ENCODE data around the gene TTL.
"Not testable (repeated sequence)": the region's sequence is repeated elsewhere in the genome, so short reads cannot be mapped to it uniquely, and the experiment has no call there.

The TTL gene

GRCh38 chr2:112520234-112520783 lies 38.4 kb downstream of the TTL start:
- DNase-seq (ENCODE audit: low read depth): no peak

DNA sequence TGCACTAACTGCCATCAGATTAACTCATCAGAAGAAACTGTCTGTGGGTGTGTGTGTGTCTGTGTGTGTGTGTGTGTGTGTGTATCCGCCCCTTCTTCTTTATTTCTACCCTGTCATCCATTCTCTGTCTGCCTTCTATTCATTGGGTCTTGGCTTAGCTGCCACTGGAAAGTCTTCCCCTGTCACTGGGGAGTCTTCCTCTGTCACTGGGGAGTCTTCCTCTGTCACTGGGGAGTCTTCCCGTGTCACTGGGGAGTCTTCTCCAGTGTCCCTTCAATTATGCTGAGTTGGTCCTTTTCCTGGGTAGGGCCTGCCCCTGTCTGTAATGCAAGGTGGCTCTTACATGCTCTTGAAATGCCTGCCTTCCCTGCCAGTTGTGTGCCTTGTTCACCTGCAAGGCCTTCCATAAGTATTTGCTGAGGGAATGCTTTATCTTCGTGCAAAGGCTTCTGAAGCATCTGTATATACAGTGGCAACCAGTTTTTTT lies 41.4 kb downstream of the TTL start:
- no peak for DNase-seq (ENCODE audit: low read depth)

GRCh38 chr2:112524276-112524675 lies 42.3 kb downstream of the TTL start:
- DNase-seq (ENCODE audit: low read depth): not testable (repeated sequence)

- no peak for DNase-seq (ENCODE audit: low read depth)
These were observed 46.6 kb downstream of the TTL start for GRCh38 chr2:112528541-112528940.

GRCh38 chr2:112529757-112530156 lies 47.8 kb downstream of the TTL start:
- no peak for DNase-seq (ENCODE audit: low read depth)

- DNase-seq (ENCODE audit: low read depth): no peak
These were observed 48.8 kb downstream of the TTL start for GRCh38 chr2:112530728-112531127.

GRCh38 chr2:112534826-112535225 lies 52.9 kb downstream of the TTL start:
- no peak for DNase-seq (ENCODE audit: low read depth)

- not testable (repeated sequence) for DNase-seq (ENCODE audit: low read depth)
These were observed 54.7 kb downstream of the TTL start for GRCh38 chr2:112536665-112537064.

GRCh38 chr2:112539306-112539705 lies 57.4 kb downstream of the TTL start:
- DNase-seq (ENCODE audit: low read depth): no peak

DNA sequence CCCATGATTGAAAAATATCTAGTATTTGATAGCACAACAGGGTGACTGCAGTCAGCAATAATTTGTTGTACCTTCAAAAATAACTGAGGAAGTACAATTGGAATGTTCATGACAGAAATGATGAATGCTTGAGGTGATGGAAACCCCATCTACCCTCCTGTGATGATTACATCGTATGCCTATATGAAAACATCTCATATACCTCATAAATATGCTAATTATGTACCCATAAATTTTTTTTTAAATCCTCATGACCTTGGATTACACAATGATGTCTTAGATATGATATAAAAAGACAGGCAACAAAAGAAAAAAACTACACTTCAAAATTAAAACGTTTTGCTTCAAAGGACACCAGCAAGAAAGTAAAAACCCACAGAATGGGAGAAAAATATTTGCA lies 59.0 kb downstream of the TTL start:
- DNase-seq (ENCODE audit: low read depth): no peak

DNA sequence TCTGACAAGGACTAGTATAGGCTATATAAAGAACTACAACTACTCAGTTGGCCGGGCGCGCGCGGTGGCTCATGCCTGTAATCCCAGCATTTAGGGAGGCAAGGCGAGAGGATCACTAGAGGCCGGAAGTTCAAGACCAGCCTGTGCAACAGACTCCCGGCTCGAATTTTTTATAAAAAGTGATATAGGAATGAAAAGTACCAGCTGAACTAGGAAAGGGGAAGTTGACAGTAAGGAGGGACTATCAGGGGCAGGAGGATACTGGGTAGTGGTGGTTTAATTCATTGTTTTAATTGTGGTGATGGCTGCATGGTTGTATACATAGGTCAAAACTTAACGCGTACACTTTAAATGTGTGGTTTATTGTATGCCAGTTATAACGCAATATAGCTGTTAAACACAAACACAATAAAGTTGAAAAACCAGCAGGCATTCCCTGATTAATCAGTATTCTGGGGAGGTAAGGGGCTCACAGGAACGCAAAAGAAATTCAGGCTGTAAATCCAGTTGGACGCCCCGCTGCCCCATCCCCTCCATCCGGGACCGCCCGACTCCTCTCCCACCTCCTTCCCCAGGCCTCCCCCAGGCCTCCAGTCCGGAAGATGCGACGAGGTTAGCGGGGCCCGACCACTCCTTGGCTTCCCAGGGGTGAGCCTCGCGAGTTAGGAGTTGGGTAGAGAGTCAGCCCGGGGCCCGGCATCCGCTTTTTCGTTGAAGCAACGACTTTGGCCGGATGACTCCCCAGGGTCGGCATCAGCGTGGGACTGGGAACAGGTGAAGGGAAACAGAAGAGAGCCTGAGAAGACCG lies 59.6 kb downstream of the TTL start:
- peak; percentile 52 for DNase-seq (ENCODE audit: low read depth)

DNA sequence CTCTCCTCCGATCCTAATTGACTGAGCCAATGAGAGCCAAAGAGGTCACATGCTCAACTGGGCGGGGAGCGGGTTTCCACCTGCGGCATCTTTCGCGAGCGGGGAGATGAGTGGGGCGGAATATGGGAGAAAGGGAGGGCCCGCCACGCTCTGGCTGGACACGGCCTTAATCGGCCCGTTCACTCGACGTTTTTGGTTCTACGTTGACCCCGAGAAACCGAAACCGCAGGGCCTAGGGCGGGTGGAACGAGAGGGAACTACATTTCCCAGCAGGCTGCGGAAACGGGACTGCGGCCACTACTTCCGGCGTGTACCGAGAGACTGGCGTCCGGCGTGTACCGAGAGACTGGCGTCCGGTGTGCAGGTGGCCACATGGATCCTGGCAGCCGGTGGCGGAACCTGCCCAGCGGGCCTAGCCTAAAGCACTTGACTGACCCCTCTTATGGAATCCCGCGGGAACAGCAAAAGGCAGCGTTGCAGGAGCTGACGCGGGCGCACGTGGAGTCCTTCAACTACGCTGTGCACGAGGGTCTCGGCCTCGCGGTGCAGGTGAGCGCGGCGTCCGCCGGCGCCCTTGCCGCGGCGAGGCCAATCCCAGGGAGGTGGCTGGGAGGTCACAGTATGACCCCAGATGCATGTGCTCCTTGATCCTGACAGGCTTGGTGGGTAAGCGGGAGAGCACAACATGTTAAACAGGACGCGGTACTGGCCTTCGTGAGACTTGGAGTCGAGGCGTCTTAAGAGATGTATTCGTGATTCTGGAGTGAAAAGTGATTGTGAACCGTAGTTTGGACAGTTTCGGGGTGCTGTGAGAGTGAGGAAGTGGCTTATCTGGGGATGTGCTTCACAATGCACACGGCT lies 60.4 kb downstream of the TTL start, which contains the start of gene POLR1B:
POLR1B (plus strand) TSS at position 343 of the 861 bp plus-strand sequence; CDS start at position 373, 30 bp downstream.
- peak; percentile 53 for DNase-seq (ENCODE audit: low read depth)

GRCh38 chr2:112542984-112543661 lies 61.2 kb downstream of the TTL start:
- DNase-seq (ENCODE audit: low read depth): no peak

GRCh38 chr2:112547333-112547732 lies 65.4 kb downstream of the TTL start:
- no peak for DNase-seq (ENCODE audit: low read depth)

DNA sequence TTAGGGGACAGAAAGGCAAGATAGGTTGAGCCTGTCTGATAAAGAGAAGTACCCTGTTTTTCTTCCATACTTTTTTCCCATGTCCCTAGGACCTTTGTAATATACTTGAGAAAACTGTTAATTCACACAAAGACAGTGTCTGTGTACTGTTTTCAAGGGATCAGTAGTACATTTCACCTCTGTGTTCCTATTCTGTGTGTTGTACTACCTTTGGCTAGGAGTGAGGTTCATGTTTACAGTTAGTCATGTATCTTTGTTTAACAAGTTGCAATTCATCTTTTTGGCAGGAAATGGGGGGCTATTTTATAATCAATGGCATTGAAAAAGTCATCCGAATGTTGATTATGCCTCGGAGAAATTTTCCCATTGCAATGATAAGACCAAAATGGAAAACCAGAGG lies 67.0 kb downstream of the TTL start:
- no peak for DNase-seq (ENCODE audit: low read depth)

DNA sequence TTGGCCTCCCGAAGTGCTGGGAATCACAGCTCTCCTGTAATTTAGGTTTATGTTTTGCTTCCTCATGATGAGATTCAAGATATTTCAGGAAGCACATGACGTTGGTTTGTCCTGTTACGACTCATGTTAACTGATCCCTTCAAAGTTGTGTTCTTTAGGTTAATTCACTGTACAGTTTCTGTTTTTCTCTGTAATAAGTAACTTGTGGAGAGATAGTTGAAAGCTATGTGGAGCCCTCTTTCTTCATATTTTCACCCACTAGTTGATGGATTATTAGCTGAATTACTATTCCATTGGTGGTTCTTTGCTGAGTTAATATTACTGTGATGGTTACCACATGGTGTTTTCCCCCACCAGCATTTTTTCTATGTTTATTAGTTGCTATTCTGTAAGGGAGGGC lies 84.1 kb downstream of the TTL start:
- no peak for DNase-seq (ENCODE audit: low read depth)

DNA sequence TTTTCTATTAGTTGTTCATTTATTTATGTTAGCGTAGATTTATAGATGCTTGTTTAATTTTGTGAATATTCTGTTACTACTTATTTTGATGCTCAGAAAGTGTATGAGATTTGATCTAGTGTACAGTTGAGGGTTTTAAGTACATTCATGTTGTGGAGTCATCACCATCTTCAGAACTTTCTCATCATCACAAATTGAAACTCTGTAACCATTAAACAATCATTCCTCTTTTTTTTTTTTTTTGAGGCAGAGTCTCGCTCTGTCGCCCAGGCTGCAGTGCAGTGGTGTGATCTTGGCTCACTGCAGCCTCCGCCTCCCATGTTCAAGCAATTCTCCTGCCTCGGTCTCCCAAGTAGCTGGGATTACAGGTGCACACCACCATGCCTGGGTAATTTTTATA lies 84.6 kb downstream of the TTL start:
- DNase-seq (ENCODE audit: low read depth): not testable (repeated sequence)

- DNase-seq (ENCODE audit: low read depth): no peak
These were observed 90.0 kb downstream of the TTL start for GRCh38 chr2:112572005-112572404.

- no peak for DNase-seq (ENCODE audit: low read depth)
These were observed 95.8 kb downstream of the TTL start for GRCh38 chr2:112577756-112578155.

- DNase-seq (ENCODE audit: low read depth): no peak
These were observed 97.3 kb downstream of the TTL start for GRCh38 chr2:112579241-112579640.

GRCh38 chr2:112580084-112580483 lies 98.1 kb downstream of the TTL start:
- no peak for DNase-seq (ENCODE audit: low read depth)

DNA sequence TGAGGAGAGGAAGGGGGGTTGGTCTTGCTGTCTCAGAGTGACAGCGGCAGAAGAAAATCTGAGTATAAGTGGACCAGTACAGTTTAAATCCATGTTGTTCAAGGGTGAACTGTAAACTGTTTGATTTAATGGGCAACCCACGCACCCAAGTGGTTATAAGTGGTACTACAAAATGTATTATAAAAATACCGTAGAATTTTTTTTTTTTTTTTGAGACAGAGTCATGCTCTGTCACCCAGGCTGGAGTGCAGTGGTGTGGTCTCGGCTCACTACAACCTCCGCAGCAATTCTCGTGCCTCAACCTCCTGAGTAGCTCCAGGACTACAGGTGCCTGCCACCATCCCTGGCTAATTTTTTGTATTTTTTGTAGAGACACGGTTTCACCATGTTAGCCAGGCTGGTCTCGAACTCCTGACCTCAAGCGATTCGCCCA lies 100.4 kb downstream of the TTL start:
- DNase-seq (ENCODE audit: low read depth): no peak
